Neural cell (in vitro differentiated cells): ENCODE results near the gene EEIG2. TPM values are rescaled to one million over a fixed set of nuclear protein-coding genes. Genes with fewer than 3 reads are reported as not detected.

Source experiments
- H2AFZ ChIP-seq: fragments of 200-600, 300-800 bp; sonication (generic), shearing (Covaris generic); 2 replicates; pipeline ENCODE4 v1.6.0; 2014; ENCODE audit warnings: low read depth, mild to moderate bottlenecking, antibody characterized with exemption, low read length, moderate library complexity
- H3F3A ChIP-seq: fragments of 200-600 bp; shearing (Covaris generic); 2 replicates; pipeline ENCODE4 v1.6.1; 2016; ENCODE audit warnings: mild to moderate bottlenecking, moderate library complexity, mixed read lengths, antibody characterized with exemption, low read length; ENCODE audit not compliant: insufficient read depth, poor library complexity, severe bottlenecking
- H3K27ac ChIP-seq: fragments of 200-600, 300-800 bp; sonication (generic), shearing (Covaris generic); 2 replicates; pipeline ENCODE4 v1.5.1; 2014; ENCODE audit warnings: mild to moderate bottlenecking, low read length, moderate library complexity
- H3K27me3 ChIP-seq: fragments of 300-800, 200-600 bp; sonication (generic), shearing (Covaris generic); 2 replicates; pipeline ENCODE4 v1.6.0; 2014; ENCODE audit warnings: mild to moderate bottlenecking, low read depth, low read length, moderate library complexity; ENCODE audit not compliant: insufficient read depth
- H3K36me3 ChIP-seq: fragments of 300-800, 200-600 bp; sonication (generic), shearing (Covaris generic); 2 replicates; pipeline ENCODE4 v1.5.1; 2014; ENCODE audit warnings: mild to moderate bottlenecking, antibody characterized with exemption, low read length, moderate library complexity; ENCODE audit not compliant: insufficient read depth
- H3K4me2 ChIP-seq: fragments of 300-800, 200-600 bp; sonication (generic), shearing (Covaris generic); 2 replicates; pipeline ENCODE4 v1.6.0; 2014; ENCODE audit warnings: mild to moderate bottlenecking, low read length
- H3K4me3 ChIP-seq: fragments of 300-800, 200-600 bp; sonication (generic), shearing (Covaris generic); 2 replicates; pipeline ENCODE4 v1.5.1; 2014; ENCODE audit warnings: mild to moderate bottlenecking, low read length, moderate library complexity
- H3K79me2 ChIP-seq: fragments of 200-600 bp; shearing (Covaris generic); replicated peaks from 2 replicates; pipeline ENCODE4 v1.6.0; 2014; ENCODE audit warnings: mild to moderate bottlenecking, low read length, moderate library complexity; ENCODE audit not compliant: insufficient read depth
- H3K9ac ChIP-seq: fragments of 300-800, 200-600 bp; sonication (generic), shearing (Covaris generic); 2 replicates; pipeline ENCODE4 v1.6.1; 2016; ENCODE audit warnings: mild to moderate bottlenecking, low read length, mixed read lengths
- H3K9me2 ChIP-seq: fragments of 200-600 bp; shearing (Covaris generic); 2 replicates; pipeline ENCODE4 v1.6.1; 2016; ENCODE audit warnings: mild to moderate bottlenecking, low read length, mixed read lengths; ENCODE audit not compliant: insufficient read depth
- H3K9me3 ChIP-seq: fragments of 200-600, 300-800 bp; sonication (generic), shearing (Covaris generic); 2 replicates; pipeline ENCODE4 v1.6.1; 2016; ENCODE audit warnings: mild to moderate bottlenecking, mixed run types, low read length, moderate library complexity, mixed read lengths
- H4K20me1 ChIP-seq: fragments of 200-600 bp; shearing (Covaris generic); 2 replicates; pipeline ENCODE4 v1.6.1; 2016; ENCODE audit warnings: mild to moderate bottlenecking, mixed run types; ENCODE audit not compliant: insufficient read depth
- CTCF ChIP-seq: fragments of 450-650 bp; IDR thresholded peaks from 2 replicates; pipeline ENCODE4 v1.5.1; 2014; ENCODE audit warnings: antibody characterized with exemption, mild to moderate bottlenecking, moderate library complexity; ENCODE audit not compliant: poor library complexity, severe bottlenecking
- EP300 ChIP-seq: fragments of 450-650 bp; conservative IDR thresholded peaks from 2 replicates; pipeline ENCODE4 v1.6.1; 2014; ENCODE audit warnings: antibody characterized with exemption, mild to moderate bottlenecking, moderate library complexity; ENCODE audit not compliant: poor library complexity, severe bottlenecking
- EZH2 ChIP-seq: fragments of 200-600, 300-800 bp; shearing (Covaris generic), sonication (generic); IDR thresholded peaks from 2 replicates; pipeline ENCODE4 v1.6.1; 2014; ENCODE audit warnings: antibody characterized with exemption, low read length, borderline replicate concordance, mild to moderate bottlenecking; ENCODE audit not compliant: insufficient read depth, poor library complexity, severe bottlenecking
- MXI1 ChIP-seq: fragments of 450-650 bp; conservative IDR thresholded peaks from 2 replicates; pipeline ENCODE4 v1.6.1; 2014; ENCODE audit warnings: antibody characterized with exemption, mild to moderate bottlenecking; ENCODE audit not compliant: poor library complexity, severe bottlenecking
- POLR2AphosphoS5 ChIP-seq: IDR thresholded peaks from 2 replicates; pipeline ENCODE4 v1.6.1; 2012
- RAD21 ChIP-seq: fragments of 450-650 bp; conservative IDR thresholded peaks from 2 replicates; pipeline ENCODE4 v1.6.1; 2014; ENCODE audit warnings: antibody characterized with exemption, mild to moderate bottlenecking, moderate library complexity
- REST ChIP-seq: IDR thresholded peaks from 2 replicates; pipeline ENCODE4 v1.6.1; 2012; ENCODE audit warnings: borderline replicate concordance
- SMC3 ChIP-seq: fragments of 450-650 bp; conservative IDR thresholded peaks from 2 replicates; pipeline ENCODE4 v1.6.1; 2014; ENCODE audit warnings: antibody characterized with exemption, mild to moderate bottlenecking, moderate library complexity; ENCODE audit not compliant: poor library complexity
- TAF1 ChIP-seq: IDR thresholded peaks from 2 replicates; pipeline ENCODE4 v1.6.1; 2012; ENCODE audit warnings: low read depth
- polyA plus RNA-seq: library from polyadenylated mRNA; depleted of rRNA; stranded (reverse); fragments of >200 nt; gene quantifications from 2 replicates; pipeline ENCODE4 v1.2.3, GENCODE V29; 2014

The EEIG2 gene
- polyA plus RNA-seq, 1 donor from 2014 or later = 13.1 TPM

- no peak overlapping the region for H3K9ac ChIP-seq
- no peaks in the 10 kb centered on the region for H3K9me2 ChIP-seq
- no peak overlapping the region for H2AFZ ChIP-seq
- no peak overlapping the region for H3K4me2 ChIP-seq
- TF ChIP-seq SMC3 = no peak
- no peak for TF ChIP-seq CTCF
- no peak for TF ChIP-seq MXI1
- no peak for TF ChIP-seq REST
- no peak for TF ChIP-seq RAD21
- no peak for TF ChIP-seq EP300
- TF ChIP-seq EZH2 = no peak
- no peak for TF ChIP-seq TAF1
- no peak for TF ChIP-seq POLR2AphosphoS5
- no peaks in the 10 kb centered on the region for H3K79me2 ChIP-seq
- no peaks in the 10 kb centered on the region for H3K36me3 ChIP-seq
- H3K4me3 ChIP-seq = no peak overlapping the region
- no peaks in the 10 kb centered on the region for H4K20me1 ChIP-seq
- H3K27ac ChIP-seq = no peak overlapping the region
- no peaks in the 10 kb centered on the region for H3K9me3 ChIP-seq
- no peaks in the 10 kb centered on the region for H3K27me3 ChIP-seq
- no peaks in the 10 kb centered on the region for H3F3A ChIP-seq
These were observed 32.3 kb downstream of the EEIG2 start for GRCh38 chr1:108592030-108592759.

- H3K27ac ChIP-seq = no peak overlapping the region
These were observed 33.5 kb downstream of the EEIG2 start for GRCh38 chr1:108593448-108593847.

More at GRCh38 chr1:108593448-108593847, 33.5 kb downstream of the EEIG2 start:
- Histone ChIP-seq H3K4me2 (no peak overlapping the region), H3K4me3 (no peak overlapping the region), H3K36me3 (no peaks in the 10 kb centered on the region), H3K9me3 (no peaks in the 10 kb centered on the region), H2AFZ (no peak overlapping the region), H3K9me2 (no peaks in the 10 kb centered on the region), H3K27me3 (no peaks in the 10 kb centered on the region), H3K9ac (no peak overlapping the region), H3K79me2 (no peaks in the 10 kb centered on the region), H3F3A (no peaks in the 10 kb centered on the region), H4K20me1 (no peaks in the 10 kb centered on the region)
- TF ChIP-seq POLR2AphosphoS5 = no peak
- no peak for TF ChIP-seq EZH2
- no peak for TF ChIP-seq REST
- no peak for TF ChIP-seq MXI1
- no peak for TF ChIP-seq TAF1
- no peak for TF ChIP-seq RAD21
- TF ChIP-seq EP300 = no peak
- no peak for TF ChIP-seq CTCF
- no peak for TF ChIP-seq SMC3
